ENCODE data around the gene ARFIP1. TPM values are rescaled to one million over a fixed set of nuclear protein-coding genes. Genes with fewer than 3 reads are reported as not detected.

ARFIP1 gene
- total RNA-seq, 1 experiment from 2014 or later, result 32.7 TPM

DNA sequence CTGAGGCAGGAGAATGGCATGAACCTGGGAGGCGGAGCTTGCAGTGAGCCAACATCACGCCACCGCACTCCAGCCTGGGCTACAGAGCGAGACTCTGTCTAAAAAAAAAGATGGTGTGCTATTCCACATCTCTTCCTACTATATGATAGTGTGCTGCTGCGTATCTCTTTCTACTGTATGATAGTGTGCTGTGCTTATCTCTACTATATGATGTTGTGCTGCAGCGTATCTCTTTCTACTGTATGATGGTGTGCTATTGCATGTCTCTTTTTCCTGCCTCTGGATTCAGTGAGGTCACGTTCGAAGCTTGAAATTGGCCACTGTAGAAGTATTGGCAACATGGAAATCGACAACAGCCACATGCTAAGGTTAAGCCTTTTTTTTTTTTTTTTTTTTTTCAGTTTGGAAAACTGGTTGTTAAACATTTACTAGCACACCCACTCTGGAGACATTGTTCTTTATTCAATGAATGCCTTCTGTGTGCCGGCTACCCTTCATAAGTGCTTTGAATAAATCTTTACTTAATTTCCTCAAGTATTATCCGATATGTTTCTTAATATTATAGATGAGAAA lies 31.0 kb downstream of the ARFIP1 start:
- ATAC-seq, result no peak
- Histone ChIP-seq H3K4me2 (ENCODE audit: low read length) (no peak overlapping the region), H2AFZ (ENCODE audit: low read depth, low read length, poor library complexity, severe bottlenecking) (no peak overlapping the region), H3K79me2 (ENCODE audit: insufficient read depth, low read length) (peaks cover 52% of the 10 kb centered on the region), H3K27ac (ENCODE audit: low read depth, low read length) (no peak overlapping the region), H3K9me3 (ENCODE audit: control insufficient read depth in 1 of 2, insufficient read depth in 1 of 2, low read depth in 1 of 2, low read length in 2 of 2) (no peaks in the 10 kb centered on the region), H4K20me1 (ENCODE audit: insufficient read depth) (peaks cover 4% of the 10 kb centered on the region; the same call in 1 of the 2 replicates), H3K4me3 (replicated peaks in 1 of 2; ENCODE audit: low read depth in 1 of 2, low read length in 2 of 2) (no peak overlapping the region), H3K4me1 (ENCODE audit: control insufficient read depth in 1 of 2, insufficient read depth in 2 of 2, low read length in 2 of 2) (no peaks in the 10 kb centered on the region), H3K36me3 (ENCODE audit: control insufficient read depth in 1 of 2, insufficient read depth in 2 of 2, low read length in 2 of 2) (no peaks in the 10 kb centered on the region), H3K9ac (ENCODE audit: low read length) (no peak overlapping the region), H3K9me2 (ENCODE audit: insufficient read depth) (no peaks in the 10 kb centered on the region), H3K27me3 (ENCODE audit: insufficient read depth, low read length) (no peaks in the 10 kb centered on the region)
- ChIA-PET POLR2A (interaction anchor here (0.7 kb wide), 1 partner anchor 28 kb away, joined by 4 read pairs; no protein-coding TSS in a partner anchor), RAD21 (ENCODE audit: low non-redundant PET in 1 of 2, low total read pairs in 2 of 2, uncharacterized antibody in 2 of 2, unreplicated experiment in 2 of 2) (no interaction called here), CTCF (no interaction called here)
- no peak for TF ChIP-seq ZNF274 (IDR thresholded peaks at IDR 0.05; ENCODE audit: low read depth, low read length)
- TF ChIP-seq ELF1 (IDR thresholded peaks at IDR 0.05; ENCODE audit: borderline replicate concordance, low read depth), result no peak
- TF ChIP-seq EGR1 (IDR thresholded peaks at IDR 0.05; ENCODE audit: low read depth), result no peak
- no peak for TF ChIP-seq FOSL1 (IDR thresholded peaks at IDR 0.05; ENCODE audit: low read depth)
- TF ChIP-seq ZFX (IDR thresholded peaks at IDR 0.05), result no peak
- TF ChIP-seq, protein P1, sequence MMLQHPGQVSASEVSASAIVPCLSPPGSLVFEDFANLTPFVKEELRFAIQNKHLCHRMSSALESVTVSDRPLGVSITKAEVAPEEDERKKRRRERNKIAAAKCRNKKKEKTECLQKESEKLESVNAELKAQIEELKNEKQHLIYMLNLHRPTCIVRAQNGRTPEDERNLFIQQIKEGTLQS (IDR thresholded peaks at IDR 0.05), result no peak
- TF ChIP-seq, protein P2, sequence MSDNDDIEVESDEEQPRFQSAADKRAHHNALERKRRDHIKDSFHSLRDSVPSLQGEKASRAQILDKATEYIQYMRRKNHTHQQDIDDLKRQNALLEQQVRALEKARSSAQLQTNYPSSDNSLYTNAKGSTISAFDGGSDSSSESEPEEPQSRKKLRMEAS (IDR thresholded peaks at IDR 0.05), result no peak
- no peak for TF ChIP-seq CEBPB (IDR thresholded peaks at IDR 0.05; ENCODE audit: low read depth)
- TF ChIP-seq, protein P3, sequence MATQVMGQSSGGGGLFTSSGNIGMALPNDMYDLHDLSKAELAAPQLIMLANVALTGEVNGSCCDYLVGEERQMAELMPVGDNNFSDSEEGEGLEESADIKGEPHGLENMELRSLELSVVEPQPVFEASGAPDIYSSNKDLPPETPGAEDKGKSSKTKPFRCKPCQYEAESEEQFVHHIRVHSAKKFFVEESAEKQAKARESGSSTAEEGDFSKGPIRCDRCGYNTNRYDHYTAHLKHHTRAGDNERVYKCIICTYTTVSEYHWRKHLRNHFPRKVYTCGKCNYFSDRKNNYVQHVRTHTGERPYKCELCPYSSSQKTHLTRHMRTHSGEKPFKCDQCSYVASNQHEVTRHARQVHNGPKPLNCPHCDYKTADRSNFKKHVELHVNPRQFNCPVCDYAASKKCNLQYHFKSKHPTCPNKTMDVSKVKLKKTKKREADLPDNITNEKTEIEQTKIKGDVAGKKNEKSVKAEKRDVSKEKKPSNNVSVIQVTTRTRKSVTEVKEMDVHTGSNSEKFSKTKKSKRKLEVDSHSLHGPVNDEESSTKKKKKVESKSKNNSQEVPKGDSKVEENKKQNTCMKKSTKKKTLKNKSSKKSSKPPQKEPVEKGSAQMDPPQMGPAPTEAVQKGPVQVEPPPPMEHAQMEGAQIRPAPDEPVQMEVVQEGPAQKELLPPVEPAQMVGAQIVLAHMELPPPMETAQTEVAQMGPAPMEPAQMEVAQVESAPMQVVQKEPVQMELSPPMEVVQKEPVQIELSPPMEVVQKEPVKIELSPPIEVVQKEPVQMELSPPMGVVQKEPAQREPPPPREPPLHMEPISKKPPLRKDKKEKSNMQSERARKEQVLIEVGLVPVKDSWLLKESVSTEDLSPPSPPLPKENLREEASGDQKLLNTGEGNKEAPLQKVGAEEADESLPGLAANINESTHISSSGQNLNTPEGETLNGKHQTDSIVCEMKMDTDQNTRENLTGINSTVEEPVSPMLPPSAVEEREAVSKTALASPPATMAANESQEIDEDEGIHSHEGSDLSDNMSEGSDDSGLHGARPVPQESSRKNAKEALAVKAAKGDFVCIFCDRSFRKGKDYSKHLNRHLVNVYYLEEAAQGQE (IDR thresholded peaks at IDR 0.05; ENCODE audit: low read depth), result no peak
- BruUV-seq (replicated peaks), result no TSS peak
- no peak for DNase-seq (ENCODE audit: low read depth, low spot score)
- intact Hi-C loops (cut with micrococcal nuclease), result no loop called here
